Islet precursor cell (in vitro differentiated cells): ENCODE data around the gene CREBBP.

Source experiments
- DNase-seq: peaks from one replicate; pipeline ENCODE4 v3.0.0-alpha.2; 2018

Gene CREBBP

GRCh38 chr16:3879258-3879886 is 1.1 kb downstream of the CREBBP start:
- no peak for DNase-seq

- DNase-seq, result no peak
Measured at GRCh38 chr16:3878610-3879009, 1.9 kb downstream of the CREBBP start.

- DNase-seq, result no peak
Measured at GRCh38 chr16:3876695-3877094, 3.8 kb downstream of the CREBBP start.

- DNase-seq, result no peak
Measured at GRCh38 chr16:3876160-3876559, 4.4 kb downstream of the CREBBP start.

- DNase-seq, result no peak
Measured at GRCh38 chr16:3874794-3875692, 5.5 kb downstream of the CREBBP start.

GRCh38 chr16:3874242-3874641 is 6.3 kb downstream of the CREBBP start:
- no peak for DNase-seq

- no peak for DNase-seq
Measured at GRCh38 chr16:3873482-3874173, 6.9 kb downstream of the CREBBP start.

- DNase-seq, result no peak
Measured at GRCh38 chr16:3872216-3872895, 8.2 kb downstream of the CREBBP start.

GRCh38 chr16:3868967-3869366 is 11.5 kb downstream of the CREBBP start:
- no peak for DNase-seq

- DNase-seq, result no peak
Measured at GRCh38 chr16:3868556-3868955, 12.0 kb downstream of the CREBBP start.

GRCh38 chr16:3866703-3867431 is 13.6 kb downstream of the CREBBP start:
- no peak for DNase-seq

- no peak for DNase-seq
Measured at GRCh38 chr16:3865241-3865640, 15.3 kb downstream of the CREBBP start.

GRCh38 chr16:3864562-3864961 is 16.0 kb downstream of the CREBBP start:
- DNase-seq, result no peak

- DNase-seq, result no peak
Measured at GRCh38 chr16:3863587-3863986, 16.9 kb downstream of the CREBBP start.

GRCh38 chr16:3861808-3862451 is 18.6 kb downstream of the CREBBP start:
- peak; percentile 88 for DNase-seq

GRCh38 chr16:3859889-3860288 is 20.6 kb downstream of the CREBBP start:
- no peak for DNase-seq

GRCh38 chr16:3858801-3859200 is 21.7 kb downstream of the CREBBP start:
- DNase-seq, result no peak

- DNase-seq, result no peak
Measured at GRCh38 chr16:3857189-3858043, 23.1 kb downstream of the CREBBP start.

GRCh38 chr16:3856367-3857141 is 24.0 kb downstream of the CREBBP start:
- no peak for DNase-seq
